Jurkat, Clone E6-1 (cell line): Measurements from ENCODE around the gene DAO. TPM values are rescaled to one million over a fixed set of nuclear protein-coding genes. Genes with fewer than 3 reads are reported as not detected.
"Not testable (repeated sequence)": the region's sequence is repeated elsewhere in the genome, so short reads cannot be mapped to it uniquely, and the experiment has no call there.

Experiments
- DNase-seq: peaks from one replicate; pipeline ENCODE4 v3.0.0-alpha.2; 2011; ENCODE audit warnings: low read depth, low spot score
- H3K4me3 ChIP-seq: 2 replicates; pipeline ENCODE4 v1.5.1; 2011; ENCODE audit warnings: mild to moderate bottlenecking, low read length, control low read depth, moderate library complexity
- polyA plus RNA-seq: library from polyadenylated mRNA; unstranded; fragments of >200 nt; gene quantifications from one replicate; pipeline ENCODE4 v1.2.1, GENCODE V29; 2012; ENCODE audit warnings: missing spikeins; ENCODE audit not compliant: insufficient read length, insufficient read depth

Gene DAO
- not detected for polyA plus RNA-seq

DNA sequence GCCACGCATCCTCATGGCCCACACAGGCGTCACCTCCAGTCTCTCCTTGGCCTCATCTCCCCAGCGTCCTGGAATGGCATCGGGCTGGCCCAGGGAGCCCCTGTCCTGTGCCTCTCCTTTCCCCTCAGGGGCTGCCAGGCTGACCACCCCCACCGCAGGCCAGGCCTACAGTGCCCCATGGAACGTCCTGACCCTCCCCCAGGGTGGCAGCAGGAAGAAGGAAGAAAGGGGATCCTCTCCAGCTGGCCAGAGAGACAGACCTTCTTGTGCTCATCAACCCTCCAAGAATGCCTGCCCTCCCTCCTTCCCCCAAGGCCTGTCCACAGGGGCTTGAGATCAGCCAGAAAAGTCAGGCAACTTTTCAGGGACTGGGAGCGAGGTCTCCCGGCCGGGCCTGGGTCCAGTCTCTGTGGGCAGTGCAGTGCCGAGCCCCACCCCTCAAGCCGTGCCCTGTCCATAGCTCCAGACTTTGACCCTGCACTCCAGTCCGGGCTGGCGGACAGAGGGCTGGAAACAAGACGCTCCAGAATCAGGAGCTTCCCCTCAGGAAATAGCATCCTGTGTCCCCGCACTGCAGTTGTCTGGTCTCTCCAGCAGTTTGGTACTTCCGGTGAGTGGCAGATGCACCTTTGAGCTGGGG is at the start of gene DAO:
TSS of gene DAO (plus strand) at position 478 of the 640 bp plus-strand sequence. CDS start 4,915 bp downstream, outside the sequence.
- no peak within 1 kb of the TSS for H3K4me3 ChIP-seq
- DNase-seq: no peak

DNA sequence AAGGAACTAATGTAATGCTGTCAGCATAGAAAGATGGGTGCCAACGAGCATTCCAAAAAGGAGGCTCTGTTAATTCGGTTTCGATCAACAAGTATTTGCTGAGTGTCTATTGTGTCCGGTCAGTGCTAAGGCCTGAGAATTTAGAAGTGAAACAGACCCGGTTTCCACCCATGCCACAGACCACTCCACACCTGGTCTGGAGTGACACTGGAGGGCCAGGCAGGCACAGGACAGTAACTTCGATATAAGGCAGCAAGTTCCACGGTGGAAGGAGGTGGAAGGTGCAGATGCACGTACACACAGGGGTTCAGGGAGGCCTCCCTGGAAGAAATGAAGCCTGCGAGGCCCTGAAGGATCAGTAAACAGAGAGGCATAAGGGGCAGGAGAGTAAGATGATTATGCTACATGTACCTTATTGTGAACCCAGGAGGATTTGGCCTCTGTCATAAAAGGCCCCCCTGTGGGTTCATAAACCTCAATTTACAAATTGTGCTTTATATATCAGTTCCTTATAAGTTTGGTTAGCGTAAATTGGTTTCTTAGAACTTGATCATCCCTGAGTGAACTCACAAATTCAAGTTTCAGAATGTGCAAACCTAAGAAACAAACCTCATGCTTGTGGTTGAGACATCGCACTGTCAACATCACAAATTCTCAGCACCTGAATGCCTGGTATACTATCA is 48.4 kb upstream of the DAO start:
- no peak for DNase-seq
- H3K4me3 ChIP-seq: no peak overlapping the region

DNA sequence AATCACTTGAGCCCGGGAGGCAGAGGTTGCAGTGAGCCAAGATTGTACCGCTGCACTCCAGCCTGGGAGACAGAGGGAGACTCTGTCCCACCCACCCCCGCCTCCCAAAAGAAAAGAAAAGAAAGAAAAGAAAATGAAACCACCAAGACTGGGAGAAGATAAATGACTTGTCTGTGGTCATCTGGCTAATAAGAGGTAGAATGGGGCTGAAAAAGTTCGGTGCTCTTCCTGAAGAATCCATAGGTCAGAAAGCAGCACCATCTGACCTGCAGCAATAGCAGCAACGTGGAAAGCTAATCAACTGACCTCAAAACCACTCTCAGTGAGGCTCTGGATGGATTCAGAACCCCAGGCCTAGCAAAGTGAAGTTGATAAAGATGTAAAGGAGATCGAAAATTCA is 47.7 kb upstream of the DAO start:
- no peak for DNase-seq
- H3K4me3 ChIP-seq: no peak overlapping the region

DNA sequence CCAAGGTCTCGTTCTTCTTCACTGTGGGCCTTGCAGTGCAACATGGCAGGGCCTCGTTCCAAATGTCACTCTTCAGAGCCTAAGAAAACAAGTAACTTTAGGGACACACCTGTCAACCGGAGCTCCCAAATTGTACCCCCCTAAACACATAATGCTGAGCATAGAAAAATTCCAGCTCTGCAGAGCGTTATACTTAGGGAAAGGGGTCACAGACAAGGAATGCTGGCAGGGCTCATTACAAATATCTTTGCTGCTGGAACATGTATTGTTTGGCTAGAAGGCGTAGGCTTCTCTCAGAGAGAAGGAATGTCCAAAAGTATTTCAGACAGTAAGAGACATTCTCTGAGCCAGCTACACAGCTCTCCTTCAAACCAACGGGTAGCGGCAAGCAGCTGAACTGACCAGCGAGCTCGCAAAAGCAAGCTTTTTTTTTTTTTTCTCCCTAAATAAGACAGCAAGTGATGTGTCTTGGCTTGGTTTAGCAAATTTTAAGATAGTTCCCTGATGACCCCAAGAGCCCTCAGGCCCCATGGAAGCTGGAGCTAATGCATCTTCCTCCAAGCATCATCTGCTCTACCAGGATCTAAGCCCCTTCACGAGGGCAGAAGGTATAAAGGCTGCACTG is 47.0 kb upstream of the DAO start:
- no peak overlapping the region for H3K4me3 ChIP-seq
- no peak for DNase-seq

DNA sequence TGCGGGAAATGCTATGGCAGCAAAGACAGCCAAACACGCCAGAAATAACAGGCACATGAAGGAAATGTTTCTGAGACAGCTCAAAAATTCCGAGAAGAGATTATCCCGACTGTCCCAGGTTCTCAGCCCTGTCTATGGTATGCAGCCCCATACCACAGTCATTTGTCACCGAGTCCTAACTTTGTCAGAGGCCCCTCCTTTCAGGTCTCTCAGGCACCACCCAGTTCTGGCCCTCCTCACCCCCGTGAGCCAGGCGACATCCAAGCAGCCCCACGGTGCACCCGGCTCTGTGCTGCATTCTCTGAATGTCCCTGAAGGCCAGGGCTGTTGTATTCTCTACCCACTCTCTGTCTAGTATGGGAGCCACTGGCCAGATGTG is 46.5 kb upstream of the DAO start:
- DNase-seq: no peak
- no peak overlapping the region for H3K4me3 ChIP-seq

DNA sequence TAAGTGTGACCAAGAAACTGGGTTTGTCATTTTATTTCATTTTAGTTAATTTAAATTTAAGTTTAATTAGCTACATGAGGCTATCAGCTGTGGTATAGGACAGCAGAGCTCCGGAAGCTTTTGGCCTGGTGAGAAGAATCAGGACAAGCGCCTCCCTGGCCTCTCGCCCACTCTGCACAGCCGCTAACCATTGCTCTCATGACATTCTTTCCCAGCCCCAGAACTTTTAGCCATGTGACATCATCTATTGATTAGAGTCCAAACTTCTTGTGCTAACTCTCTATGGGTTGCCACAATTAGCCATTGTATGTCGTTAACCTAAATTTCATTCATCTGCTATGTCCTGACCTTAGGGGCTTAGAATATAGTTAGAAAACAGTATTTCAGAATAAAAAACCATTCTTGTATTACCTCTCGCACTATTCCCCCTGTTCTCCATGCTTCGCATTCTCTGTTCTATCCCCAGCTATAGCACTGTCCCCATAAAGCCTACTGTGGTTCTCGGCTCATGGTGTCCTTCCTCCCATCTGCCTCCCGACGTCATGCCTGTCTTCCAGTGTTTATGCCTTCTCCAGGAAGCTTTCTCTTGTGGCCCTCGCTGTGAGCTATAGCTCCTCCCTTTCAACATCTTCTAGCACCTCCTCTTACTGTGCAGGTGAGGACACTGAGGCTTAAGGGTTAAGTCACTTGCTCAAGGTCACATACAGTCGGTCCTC is 46.0 kb upstream of the DAO start:
- no peak for DNase-seq
- no peak overlapping the region for H3K4me3 ChIP-seq

DNA sequence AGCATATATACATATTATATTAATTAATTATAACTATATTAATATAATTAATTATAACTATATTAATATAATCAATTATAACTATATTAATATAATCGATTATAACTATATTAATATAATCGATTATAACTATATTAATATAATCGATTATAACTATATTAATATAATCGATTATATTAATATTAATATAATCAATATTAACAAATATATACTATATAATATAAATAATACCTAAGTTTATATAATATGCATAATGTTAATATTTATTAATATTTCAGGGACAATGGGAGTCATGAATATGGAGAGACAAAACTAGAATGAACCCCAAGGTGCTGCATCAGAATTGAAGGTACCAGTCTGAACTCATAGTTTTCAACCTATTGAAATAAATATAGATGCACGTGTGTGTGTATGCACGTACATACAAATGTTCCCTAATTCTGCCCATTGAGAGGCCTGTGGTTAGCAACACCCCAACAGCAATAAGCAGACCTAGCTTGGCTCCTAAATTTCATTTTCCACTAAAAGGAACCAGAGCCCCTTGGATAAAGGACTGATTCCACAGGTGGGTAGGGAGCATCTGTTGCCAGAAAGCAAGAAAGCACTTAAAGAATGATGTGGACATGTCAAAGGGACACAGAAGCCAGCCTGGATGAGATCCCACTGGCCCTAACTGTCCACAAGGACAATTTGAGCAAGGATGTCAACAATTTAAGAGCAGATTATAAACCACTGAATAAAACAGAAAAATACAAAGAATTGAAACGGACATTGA is 43.8 kb upstream of the DAO start:
- DNase-seq: no peak
- H3K4me3 ChIP-seq: no peak overlapping the region

DNA sequence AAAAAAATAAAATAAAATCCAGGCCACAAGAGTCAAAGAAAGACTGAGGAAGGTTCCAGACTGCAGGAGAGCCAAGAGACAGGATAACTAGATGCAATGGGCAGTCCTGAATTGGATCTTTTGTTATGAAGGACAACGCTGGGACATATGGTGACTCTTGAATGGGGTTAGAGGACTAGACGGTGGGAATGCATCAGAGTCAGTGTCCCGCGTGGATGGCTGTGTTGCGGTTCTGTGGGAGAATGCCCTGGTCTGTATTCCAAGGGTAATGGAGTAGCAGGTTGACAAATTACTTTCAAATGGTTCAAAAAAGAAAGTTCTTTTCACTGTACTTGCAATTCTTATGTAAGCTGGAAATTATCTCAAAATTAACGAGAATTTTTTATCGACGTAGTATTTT is 42.7 kb upstream of the DAO start:
- no peak for DNase-seq
- H3K4me3 ChIP-seq: no peak overlapping the region

DNA sequence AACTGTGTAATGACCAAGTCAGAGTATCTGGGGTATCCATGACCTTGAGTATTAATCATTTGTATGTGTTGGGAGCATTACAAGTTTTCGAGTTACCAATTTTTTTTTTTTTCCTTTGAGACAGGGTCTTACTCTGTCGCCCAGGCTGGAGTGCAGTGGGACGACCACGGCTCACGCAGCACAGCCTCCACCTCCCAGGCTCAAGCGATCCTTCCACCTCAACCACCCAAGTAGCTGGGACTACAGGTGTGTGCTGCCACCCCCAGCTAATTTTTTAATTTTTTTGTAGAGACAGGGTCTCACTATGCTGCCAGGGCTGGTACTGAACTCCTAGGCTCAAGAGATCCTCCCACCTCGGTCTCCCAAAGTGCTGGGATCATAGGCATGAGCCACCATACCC is 42.2 kb upstream of the DAO start:
- H3K4me3 ChIP-seq: no peak overlapping the region

DNA sequence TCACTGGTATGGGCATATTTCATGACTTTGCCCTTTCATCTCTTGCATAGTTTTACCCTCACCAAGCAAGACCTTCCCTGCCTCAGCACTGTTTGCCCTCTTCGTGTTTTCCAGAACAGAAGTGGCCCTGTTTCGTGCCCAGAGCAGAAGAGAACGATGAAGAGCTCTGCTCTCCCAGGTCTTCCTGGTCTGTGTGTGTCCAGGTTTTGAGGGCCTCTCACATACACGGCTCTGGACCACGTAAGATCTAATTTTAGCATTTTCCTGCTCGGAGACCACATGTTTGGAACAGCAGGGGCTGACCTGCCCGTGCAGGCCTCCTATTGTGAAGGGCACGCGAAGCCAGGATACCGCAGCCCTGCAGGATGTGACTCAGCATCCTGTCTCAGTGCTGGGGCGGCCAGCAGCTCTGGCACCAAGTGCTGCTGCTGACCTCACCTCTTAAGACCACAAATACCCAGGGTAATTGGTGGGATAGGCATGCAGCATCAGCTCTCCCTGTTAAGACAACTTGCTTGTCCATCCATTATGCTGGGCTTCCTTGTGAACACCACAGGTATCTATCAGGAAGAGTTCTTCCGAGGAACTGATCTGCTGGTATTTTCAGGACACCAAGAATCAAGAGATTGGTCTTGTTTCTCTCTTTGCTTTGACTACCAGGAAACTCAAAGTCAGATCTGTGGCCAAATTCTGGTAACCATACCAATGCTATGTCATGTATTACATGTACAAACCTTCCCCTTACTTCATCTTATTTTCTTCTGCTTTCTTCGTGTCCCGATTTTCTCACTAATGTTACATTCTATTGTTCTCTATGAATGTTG is 41.5 kb upstream of the DAO start:
- no peak overlapping the region for H3K4me3 ChIP-seq
- peak; percentile 55 for DNase-seq

More for the DNA sequence above, 42.2 kb upstream of the DAO start:
- DNase-seq: no peak

DNA sequence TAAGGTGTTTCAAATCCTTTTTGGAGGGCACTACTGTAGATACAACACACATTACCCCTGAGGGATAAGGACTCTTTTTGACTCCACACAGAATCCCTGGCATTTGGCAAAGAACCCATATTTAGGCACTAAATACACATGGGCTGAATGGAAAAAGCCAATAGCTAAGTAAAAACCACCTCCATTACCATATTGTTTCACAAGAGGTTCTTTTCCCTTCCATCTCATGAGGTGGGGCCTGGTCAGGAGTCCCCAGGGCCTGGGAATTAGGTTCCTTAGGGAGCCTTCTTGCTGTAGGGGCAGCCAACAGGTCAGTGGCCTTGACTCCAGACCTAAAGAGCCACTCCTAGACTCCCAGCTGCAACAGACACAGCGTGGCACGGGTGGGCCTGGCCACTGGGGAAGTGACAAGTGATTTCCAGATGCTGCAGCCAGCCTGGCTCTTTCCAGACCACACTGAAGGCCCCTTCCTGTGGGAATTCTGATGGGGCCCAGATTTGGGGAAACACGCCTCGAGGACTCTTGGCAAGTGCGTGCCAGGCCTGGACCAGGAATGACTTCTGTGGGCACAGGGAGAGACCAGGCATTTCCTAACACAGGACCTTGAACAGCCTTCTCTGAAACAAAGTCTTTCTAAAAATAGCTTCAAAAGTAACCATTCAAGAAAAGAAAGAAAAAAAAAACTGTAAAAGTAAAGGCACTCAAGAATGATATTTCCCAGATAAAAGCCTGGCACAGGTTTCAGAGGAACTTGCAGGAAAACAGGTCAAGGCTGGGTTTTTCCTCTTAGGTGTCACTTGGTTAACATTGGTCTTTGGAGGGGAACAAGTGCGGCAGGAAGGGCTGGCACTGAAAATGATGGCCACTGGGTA is 40.6 kb upstream of the DAO start:
- H3K4me3 ChIP-seq: no peak overlapping the region
- DNase-seq: no peak

DNA sequence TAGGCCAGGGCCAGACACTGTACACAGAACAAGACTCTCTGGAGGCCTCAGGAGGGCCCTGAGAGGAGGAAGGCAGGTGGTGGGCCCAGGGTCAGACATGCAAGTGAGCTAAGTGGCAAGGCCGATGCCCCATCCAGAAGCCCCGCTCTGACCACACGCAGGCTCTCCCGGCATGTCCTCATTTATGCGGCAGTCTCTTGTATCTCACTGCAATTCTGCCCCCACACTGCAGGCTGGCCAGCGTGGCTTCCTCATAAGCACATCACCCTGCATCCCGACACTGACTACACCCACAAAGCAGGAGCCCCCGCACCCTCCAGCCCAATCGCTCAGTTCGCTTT is 40.0 kb upstream of the DAO start:
- H3K4me3 ChIP-seq: no peak overlapping the region
- DNase-seq: no peak

DNA sequence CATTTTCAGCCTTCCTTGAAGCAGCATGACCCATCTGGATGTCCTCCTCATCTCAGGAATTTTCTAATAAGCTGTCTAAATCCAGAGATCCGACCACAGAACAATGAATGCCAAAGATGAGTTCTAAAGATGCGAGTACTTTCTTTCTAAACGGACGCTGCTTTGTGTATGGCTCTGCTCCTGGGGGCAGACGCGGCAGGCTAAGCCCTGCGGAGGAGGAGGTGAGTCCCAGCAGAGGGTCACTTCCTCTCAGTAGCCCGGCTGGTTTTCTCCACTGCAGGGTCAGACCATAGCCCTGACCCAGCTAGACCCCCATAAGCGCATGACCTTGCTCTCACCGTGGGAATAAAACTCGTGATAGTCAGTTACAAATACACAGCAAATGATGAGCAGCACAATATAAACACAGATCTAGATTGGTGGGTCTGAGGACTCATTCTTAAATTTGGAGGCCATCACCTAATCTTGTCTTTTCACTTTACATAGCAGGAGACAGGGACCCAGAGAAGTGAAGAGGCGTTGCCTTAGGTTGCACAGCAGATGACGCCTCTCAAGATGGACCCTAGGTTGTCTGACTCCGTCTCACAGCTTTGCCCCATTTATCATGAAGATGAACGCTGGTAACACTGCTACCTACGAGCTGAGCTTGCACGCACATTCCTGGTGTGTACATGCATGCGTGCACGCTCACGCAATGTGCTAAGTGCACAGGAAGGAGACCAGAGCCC is 39.1 kb upstream of the DAO start:
- H3K4me3 ChIP-seq: no peak overlapping the region
- no peak for DNase-seq

DNA sequence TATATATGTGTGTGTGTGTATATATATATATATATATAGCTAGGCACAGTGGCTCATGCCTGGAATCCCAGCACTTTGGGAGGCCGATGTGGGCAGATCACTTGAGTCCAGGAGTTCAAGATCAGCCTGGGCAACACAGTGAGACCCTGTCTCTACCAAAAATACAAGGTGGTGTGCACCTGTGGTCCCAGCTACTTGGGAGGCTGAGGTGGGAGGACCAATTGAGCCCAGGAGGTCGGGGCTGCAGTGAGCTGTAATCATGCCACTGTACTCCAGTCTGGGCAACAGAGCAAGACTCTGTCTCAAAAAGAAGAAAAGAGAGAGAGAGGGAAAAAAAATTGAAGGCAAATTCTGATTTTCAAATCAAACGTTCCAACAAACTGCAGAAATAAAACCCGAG is 38.1 kb upstream of the DAO start:
- not testable (repeated sequence) for H3K4me3 ChIP-seq, DNase-seq

DNA sequence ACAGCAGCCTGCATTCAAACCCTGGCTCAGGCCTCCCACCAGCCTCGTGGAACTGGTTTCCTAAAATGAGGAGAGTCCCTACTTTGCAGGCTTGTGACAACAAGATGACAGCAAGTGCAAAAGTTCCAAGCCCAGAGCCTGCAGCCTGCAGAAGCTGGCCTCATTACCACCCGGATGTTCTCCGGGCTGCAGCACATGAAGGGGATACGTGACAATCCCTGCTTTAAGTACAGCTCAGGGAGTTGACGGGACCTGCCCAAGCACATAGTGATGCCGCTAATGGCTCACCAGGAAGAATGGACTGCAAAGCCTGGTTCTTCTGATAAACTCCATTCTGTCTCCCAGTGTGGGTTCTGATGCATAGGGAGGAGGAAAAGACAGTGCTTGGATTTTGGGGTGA is 37.5 kb upstream of the DAO start:
- no peak for DNase-seq

DNA sequence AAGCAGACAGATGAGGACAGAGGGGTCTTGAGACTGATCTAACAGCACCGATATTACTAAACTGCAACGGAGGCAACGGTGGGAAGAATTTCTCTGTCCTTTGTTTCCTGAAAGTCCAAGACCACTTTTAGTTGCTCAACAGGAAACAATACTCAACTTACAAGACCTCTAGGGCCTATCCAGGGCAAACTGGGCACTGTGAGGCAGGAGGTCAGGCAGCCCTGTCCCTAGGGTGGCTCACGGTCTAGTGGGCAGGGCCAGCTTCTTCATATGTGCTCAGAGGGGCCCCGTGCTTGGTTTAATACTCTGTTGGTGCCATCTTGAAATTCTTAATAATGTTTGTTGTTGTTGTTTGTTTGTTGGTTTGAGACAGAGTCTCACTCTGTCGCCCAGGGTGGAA is 36.7 kb upstream of the DAO start:
- no peak overlapping the region for H3K4me3 ChIP-seq
- no peak for DNase-seq

More for the DNA sequence above, 37.5 kb upstream of the DAO start:
- no peak overlapping the region for H3K4me3 ChIP-seq

DNA sequence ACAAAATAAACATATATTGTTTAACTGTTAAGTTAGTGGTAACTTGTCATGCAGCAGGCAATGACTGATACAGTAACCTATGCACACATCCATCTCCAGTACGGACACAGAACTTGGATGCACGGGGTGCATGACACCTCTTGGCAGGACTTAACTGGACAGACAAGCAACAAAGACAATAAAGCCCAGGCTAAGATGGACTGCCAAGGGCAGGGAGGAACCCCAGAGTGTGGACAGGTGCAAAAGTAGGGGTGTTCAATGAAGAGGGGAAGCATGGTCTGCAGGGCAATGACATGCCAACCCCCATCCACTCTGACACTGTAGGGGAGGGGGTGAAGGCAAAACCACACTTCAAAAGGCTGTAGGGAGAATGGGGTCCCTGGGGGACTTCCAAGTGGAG is 34.2 kb upstream of the DAO start:
- no peak for DNase-seq
- no peak overlapping the region for H3K4me3 ChIP-seq
